ENCODE data around the gene TEAD4.
A peak's percentile ranks its signal among the peaks of the same experiment; 100 is the strongest.

TEAD4 gene

GRCh38 chr12:2959192-2959504 is at the start of gene TEAD4:
TEAD4 (plus strand) TSS chr12:2959397.
- no peak for DNase-seq

GRCh38 chr12:2912216-2912575 is 47.0 kb upstream of the TEAD4 start:
- no peak for DNase-seq

GRCh38 chr12:2919249-2919648 is 39.9 kb upstream of the TEAD4 start:
- no peak for DNase-seq

- no peak for DNase-seq
Measured at GRCh38 chr12:2922329-2922728, 36.9 kb upstream of the TEAD4 start.

GRCh38 chr12:2923057-2923456 is 36.1 kb upstream of the TEAD4 start:
- no peak for DNase-seq

GRCh38 chr12:2924019-2924418 is 35.2 kb upstream of the TEAD4 start:
- DNase-seq, result no peak

GRCh38 chr12:2925322-2925995 is 33.7 kb upstream of the TEAD4 start:
- DNase-seq, result no peak

- DNase-seq, result no peak
Measured at GRCh38 chr12:2930865-2931264, 28.3 kb upstream of the TEAD4 start.

GRCh38 chr12:2933586-2933985 is 25.6 kb upstream of the TEAD4 start:
- no peak for DNase-seq

GRCh38 chr12:2934371-2934770 is 24.8 kb upstream of the TEAD4 start:
- DNase-seq, result no peak

- DNase-seq, result no peak
Measured at GRCh38 chr12:2936301-2936700, 22.9 kb upstream of the TEAD4 start.

GRCh38 chr12:2937500-2937899 is 21.7 kb upstream of the TEAD4 start:
- DNase-seq, result no peak

GRCh38 chr12:2939191-2939590 is 20.0 kb upstream of the TEAD4 start:
- DNase-seq, result no peak

- DNase-seq, result no peak
Measured at GRCh38 chr12:2940564-2940963, 18.6 kb upstream of the TEAD4 start.

GRCh38 chr12:2941524-2941923 is 17.7 kb upstream of the TEAD4 start:
- no peak for DNase-seq

GRCh38 chr12:2944401-2945047 is 14.7 kb upstream of the TEAD4 start:
- peak; percentile 49 for DNase-seq

- DNase-seq, result no peak
Measured at GRCh38 chr12:2949411-2949810, 9.8 kb upstream of the TEAD4 start.

GRCh38 chr12:2955888-2956287 is 3.3 kb upstream of the TEAD4 start:
- no peak for DNase-seq

GRCh38 chr12:2957816-2958431 is 1.3 kb upstream of the TEAD4 start:
- DNase-seq, result no peak

- DNase-seq, result no peak
Measured at GRCh38 chr12:2958432-2959191, 585 bp upstream of the TEAD4 start.

GRCh38 chr12:2959505-2960389 is 550 bp downstream of the TEAD4 start:
- DNase-seq, result no peak

GRCh38 chr12:2960390-2960956 is 1.3 kb downstream of the TEAD4 start:
- DNase-seq, result no peak

Data from CD4-positive, alpha-beta T cell treated with Interleukin-10 for 1 hour (primary cell).